ENCODE results near the gene SUCO. TPM values are rescaled to one million over a fixed set of nuclear protein-coding genes. Genes with fewer than 3 reads are reported as not detected.

The SUCO gene
- total RNA-seq, 2 experiments from 2014 or later, result 22.1 to 23.8 TPM

Other genes with a start within 250 kb of the SUCO start
- gene C1orf105, start 112.5 kb upstream of the SUCO start, total RNA-seq, result not detected
- gene PIGC, start 89.1 kb upstream of the SUCO start, total RNA-seq, result 10 to 100 TPM; 14.7 to 17.1 TPM
- gene FASLG, start 126.0 kb downstream of the SUCO start, total RNA-seq, result 1 to 10 TPM; 3.6 to 4.0 TPM